AG08396 (cell line): ENCODE data around the gene CTXND2.
A peak's percentile ranks its signal among the peaks of the same experiment; 100 is the strongest.
"Not testable (repeated sequence)": the region's sequence is repeated elsewhere in the genome, so short reads cannot be mapped to it uniquely, and the experiment has no call there.

ENCODE experiments used
- DNase-seq: peaks from one replicate; pipeline ENCODE4 v3.0.0; 2012; ENCODE audit warnings: low spot score, mixed read lengths

CTXND2 gene

GRCh38 chr1:150887018-150887417 is at the start of gene CTXND2:
Gene CTXND2 (plus strand): TSS chr1:150887136. CDS start chr1:150912315, 25,179 bp downstream.
- no peak for DNase-seq

GRCh38 chr1:150840850-150841249 is 46.1 kb upstream of the CTXND2 start:
- not testable (repeated sequence) for DNase-seq

- DNase-seq, result no peak
Measured at GRCh38 chr1:150841626-150842025, 45.3 kb upstream of the CTXND2 start.

GRCh38 chr1:150842343-150842742 is 44.6 kb upstream of the CTXND2 start:
- no peak for DNase-seq

GRCh38 chr1:150842964-150843363 is 44.0 kb upstream of the CTXND2 start:
- DNase-seq, result no peak

GRCh38 chr1:150843474-150843873 is 43.5 kb upstream of the CTXND2 start:
- no peak for DNase-seq

- DNase-seq, result no peak
Measured at GRCh38 chr1:150846473-150847146, 40.3 kb upstream of the CTXND2 start.

GRCh38 chr1:150850801-150851362 is 36.1 kb upstream of the CTXND2 start:
- not testable (repeated sequence) for DNase-seq

GRCh38 chr1:150852734-150853133 is 34.2 kb upstream of the CTXND2 start:
- not testable (repeated sequence) for DNase-seq

GRCh38 chr1:150863724-150864123 is 23.2 kb upstream of the CTXND2 start:
- no peak for DNase-seq

GRCh38 chr1:150864200-150864599 is 22.7 kb upstream of the CTXND2 start:
- DNase-seq, result not testable (repeated sequence)

- no peak for DNase-seq
Measured at GRCh38 chr1:150869683-150870082, 17.3 kb upstream of the CTXND2 start.

- DNase-seq, result no peak
Measured at GRCh38 chr1:150872572-150872971, 14.4 kb upstream of the CTXND2 start.

- DNase-seq, result no peak
Measured at GRCh38 chr1:150873521-150873920, 13.4 kb upstream of the CTXND2 start.

GRCh38 chr1:150874455-150875196 is 12.3 kb upstream of the CTXND2 start:
- DNase-seq, result no peak

GRCh38 chr1:150875197-150876118 is 11.5 kb upstream of the CTXND2 start:
- no peak for DNase-seq

- peak; percentile 61 for DNase-seq
Measured at GRCh38 chr1:150876119-150876454, 10.8 kb upstream of the CTXND2 start.

- DNase-seq, result not testable (repeated sequence)
Measured at GRCh38 chr1:150878931-150879330, 8.0 kb upstream of the CTXND2 start.

- DNase-seq, result peak; percentile 55
Measured at GRCh38 chr1:150881331-150882070, 5.4 kb upstream of the CTXND2 start.

- not testable (repeated sequence) for DNase-seq
Measured at GRCh38 chr1:150883121-150883520, 3.8 kb upstream of the CTXND2 start.

GRCh38 chr1:150888727-150889126 is 1.8 kb downstream of the CTXND2 start:
- no peak for DNase-seq
